Lung (tissue), 12 donors: ENCODE measurements around the gene SMTN. TPM values are rescaled to one million over a fixed set of nuclear protein-coding genes. Genes with fewer than 3 reads are reported as not detected.

ENCODE experiments used
- ATAC-seq: fragments of 200-7000 bp; cut with Tn5 transposase; one replicate; pipeline ENCODE4 v1.9.1; 2020; ENCODE audit warnings: moderate number of reproducible peaks; ENCODE audit not compliant: insufficient read depth, low FRiP score
- DNase-seq, 3 donors: peaks; one replicate each; pipeline ENCODE4 v3.0.0-alpha.2; 2013 to 2017
- H3K27ac ChIP-seq, 2 donors: one replicate each; pipeline ENCODE4 v1.5.1; 2013; ENCODE audit warnings: mild to moderate bottlenecking in 2 of 2, moderate library complexity in 2 of 2, control low read depth in 1 of 2, inconsistent platforms in 1 of 2, low read depth in 1 of 2, low read length in 1 of 2
- H3K27me3 ChIP-seq, 3 donors: one replicate each; pipeline ENCODE4 v1.5.1; 2013; ENCODE audit warnings: low read length in 2 of 3; ENCODE audit not compliant: control insufficient read depth in 3 of 3, insufficient read depth in 3 of 3
- H3K36me3 ChIP-seq, 4 donors: one replicate each; pipeline ENCODE4 v1.5.1; 2013; ENCODE audit warnings: low read length in 4 of 4, mild to moderate bottlenecking in 1 of 4, moderate library complexity in 1 of 4; ENCODE audit not compliant: control insufficient read depth in 4 of 4, insufficient read depth in 4 of 4
- H3K4me1 ChIP-seq, 5 donors: one replicate each; pipeline ENCODE4 v1.5.1; 2013; ENCODE audit warnings: low read length in 5 of 5, mild to moderate bottlenecking in 2 of 5, moderate library complexity in 1 of 5; ENCODE audit not compliant: control insufficient read depth in 5 of 5, insufficient read depth in 5 of 5
- H3K4me3 ChIP-seq: one replicate; pipeline ENCODE4 v1.5.1; 2013; ENCODE audit warnings: mild to moderate bottlenecking, control low read depth, moderate library complexity
- H3K9ac ChIP-seq, 2 donors: one replicate each; pipeline ENCODE4 v1.5.1; 2013; ENCODE audit warnings: low read length in 2 of 2, control low read depth in 1 of 2; ENCODE audit not compliant: insufficient read depth in 1 of 2
- H3K9me3 ChIP-seq, 4 donors: one replicate each; pipeline ENCODE4 v1.5.1; 2013; ENCODE audit warnings: low read length in 3 of 4, mild to moderate bottlenecking in 1 of 4, moderate library complexity in 1 of 4; ENCODE audit not compliant: control insufficient read depth in 4 of 4, insufficient read depth in 3 of 4
- CTCF ChIP-seq: IDR thresholded peaks from 2 replicates; pipeline ENCODE4 v1.5.1; 2012; ENCODE audit warnings: mild to moderate bottlenecking; ENCODE audit errors: control extremely low read depth, extremely low read depth
- WGBS, 2 donors: extraction: QIAGEN DNeasy Blood & Tissue Kit; methylation state at CpG; one replicate each; pipeline ENCODE4 v1.1.7; 2013; 5-methylcytosine and 5-hydroxymethylcytosine counted together
- polyA plus RNA-seq, 2 donors: library from polyadenylated mRNA; stranded (reverse); fragments of 200-250 nt; gene quantifications; one replicate each; pipeline ENCODE4 v1.2.1, GENCODE V29; 2013
- total RNA-seq, 2 donors: library from RNA; depleted of rRNA in 1 of 2; stranded (reverse); fragments of >200 nt in 1 of 2; gene quantifications; one replicate each; pipeline ENCODE4 v1.2.1, GENCODE V29; 2014 to 2021
- donor health status: control.
- donor health status: control.
- donor health status: Bipolar disorder and iron deficiency.
- donor health status: healthy.
- donor health status: DM: yes; HTN: yes; CAD: no.

Gene SMTN
- total and polyA plus RNA-seq, 4 donors: 30.8 to 101 (median 64.7) TPM

DNA sequence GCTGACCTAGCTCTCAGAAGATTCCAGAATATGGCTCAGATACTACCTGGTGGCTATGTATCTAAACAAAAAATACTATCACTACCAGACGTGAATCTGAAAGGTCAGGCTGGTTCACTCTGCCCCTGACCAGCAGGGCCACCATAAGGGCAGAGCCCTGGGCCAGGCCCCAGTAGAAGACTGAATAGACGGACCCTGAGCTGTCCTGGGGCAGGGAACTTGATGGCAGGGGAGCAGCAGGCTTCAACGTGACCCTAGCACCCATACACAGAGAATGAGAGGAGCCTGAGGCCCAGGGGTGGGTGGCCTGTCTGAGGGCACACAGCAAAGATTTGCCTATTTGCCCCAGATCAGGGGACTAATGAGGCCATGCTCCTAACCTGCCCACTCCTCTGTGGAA lies 72.2 kb downstream of the SMTN start:
- H3K9me3 ChIP-seq: no peaks in the 10 kb centered on the region
- ATAC-seq: no peak
- DNase-seq: no peak
- no peak overlapping the region for H3K9ac ChIP-seq
- H3K27ac ChIP-seq: no peak overlapping the region
- TF ChIP-seq CTCF: no peak
- 76 to 82% methylated on average over 3 of the region's 3 CpGs for WGBS, 2 donors
- H3K36me3 ChIP-seq: no peaks in the 10 kb centered on the region
- H3K4me3 ChIP-seq: no peak overlapping the region
- H3K4me1 ChIP-seq: peaks cover 0 to 9% (median 3%) of the 10 kb centered on the region in 5 donors
- peaks cover 0 to 4% (median 0%) of the 10 kb centered on the region in 3 donors for H3K27me3 ChIP-seq

Other genes with a start within 250 kb of the SMTN start
- gene MORC2, start 112.5 kb upstream of the SMTN start, total RNA-seq: 10 to 100 TPM; 20.7 to 24.7 TPM
- gene MORC2, start 112.5 kb upstream of the SMTN start, polyA plus RNA-seq: 10 to 100 TPM; 11.9 to 20.8 TPM
- 100 to 1,000 TPM in 1 of 2 donors, 10 to 100 TPM in 1; 51.6 to 147 TPM for gene TUG1, start 112.1 kb upstream of the SMTN start, total RNA-seq
- 10 to 100 TPM; 24.3 to 28.7 TPM for gene TUG1, start 112.1 kb upstream of the SMTN start, polyA plus RNA-seq
- gene SELENOM, start 26.2 kb downstream of the SMTN start, total RNA-seq: 100 to 1,000 TPM in 1 of 2 donors, 10 to 100 TPM in 1; 26.6 to 156 TPM
- gene SELENOM, start 26.2 kb downstream of the SMTN start, polyA plus RNA-seq: 100 to 1,000 TPM; 138 to 159 TPM
- 1 to 10 TPM; 1.3 to 6.5 TPM for gene INPP5J, start 41.6 kb downstream of the SMTN start, total RNA-seq
- 1 to 10 TPM; 1.2 to 2.9 TPM for gene INPP5J, start 41.6 kb downstream of the SMTN start, polyA plus RNA-seq
- 10 to 100 TPM in 1 of 2 donors, under 1 TPM in 1; 0.85 to 17.4 TPM for gene PLA2G3, start 59.2 kb downstream of the SMTN start, total RNA-seq
- 10 to 100 TPM in 1 of 2 donors, 1 to 10 TPM in 1; 5.7 to 10.7 TPM for gene PLA2G3, start 59.2 kb downstream of the SMTN start, polyA plus RNA-seq
- gene RNF185, start 78.9 kb downstream of the SMTN start, total RNA-seq: 10 to 100 TPM; 28.2 to 34.1 TPM
- gene RNF185, start 78.9 kb downstream of the SMTN start, polyA plus RNA-seq: 10 to 100 TPM; 16.9 to 28.9 TPM
- 10 to 100 TPM; 80.0 to 82.8 TPM for gene LIMK2, start 131.0 kb downstream of the SMTN start, total RNA-seq
- gene LIMK2, start 131.0 kb downstream of the SMTN start, polyA plus RNA-seq: 100 to 1,000 TPM in 1 of 2 donors, 10 to 100 TPM in 1; 27.3 to 113 TPM
- 10 to 100 TPM; 25.4 to 47.1 TPM for gene PIK3IP1, start 211.2 kb downstream of the SMTN start, total RNA-seq
- 10 to 100 TPM; 11.5 to 34.0 TPM for gene PIK3IP1, start 211.2 kb downstream of the SMTN start, polyA plus RNA-seq